Measurements from ENCODE around the gene SCYL2.

The SCYL2 gene

DNA sequence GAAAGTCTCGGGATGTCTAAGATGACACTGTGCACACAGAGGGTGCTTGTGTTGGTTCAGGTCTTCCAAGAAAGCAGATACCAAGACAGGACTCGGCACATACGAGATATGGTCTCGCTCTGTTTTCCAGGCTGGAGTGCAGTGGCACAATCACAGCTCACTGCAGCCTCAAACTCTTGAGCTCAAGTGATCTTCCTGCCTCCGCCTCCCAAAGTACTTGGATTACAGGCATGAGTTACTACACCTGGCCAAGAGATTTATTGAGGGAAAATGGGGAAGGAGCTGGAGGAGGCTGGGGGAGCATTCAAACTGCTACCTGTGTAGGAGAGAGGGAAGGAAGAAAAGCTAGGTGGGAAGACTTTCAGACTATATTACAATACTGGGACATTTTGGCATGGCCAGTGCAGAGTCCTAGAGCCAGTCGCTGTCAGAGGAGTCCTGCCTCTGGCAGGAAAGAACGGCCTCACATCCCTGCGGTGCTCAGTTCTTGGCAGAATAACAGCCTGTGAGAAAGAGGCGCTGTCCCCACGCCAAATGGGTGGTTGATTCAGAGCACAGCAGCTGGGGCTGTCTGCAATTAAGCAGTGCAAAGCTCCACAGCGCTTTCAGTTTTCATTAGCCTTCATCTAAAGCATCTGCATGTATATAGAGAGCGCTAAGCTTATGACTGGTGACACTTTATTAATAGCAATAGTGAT, 108.2 kb downstream of the SCYL2 start:
- no peak for DNase-seq (ENCODE audit: low spot score)

GRCh38 chr12:100376161-100376560, 109.2 kb downstream of the SCYL2 start:
- DNase-seq (ENCODE audit: low spot score), result no peak

DNA sequence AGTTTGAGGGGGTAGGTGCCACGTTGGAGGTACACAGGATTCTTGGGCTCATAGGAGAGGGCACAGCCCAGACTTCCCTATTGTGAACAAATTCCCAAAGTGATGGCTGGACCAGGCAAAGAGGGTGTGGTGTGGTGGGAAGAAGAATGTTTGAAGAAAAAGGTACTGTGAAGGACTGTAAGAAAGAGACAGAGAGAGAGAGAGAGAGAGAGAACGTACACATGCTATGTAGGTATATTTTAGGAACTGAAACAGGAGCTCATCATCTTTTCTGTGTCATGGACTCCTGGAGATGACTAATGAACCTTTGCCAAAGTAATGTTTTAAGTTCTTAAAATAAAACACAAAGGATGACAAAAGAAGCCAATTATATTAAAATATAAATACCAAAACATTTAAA, 114.4 kb downstream of the SCYL2 start:
- DNase-seq (ENCODE audit: low spot score), result no peak

DNA sequence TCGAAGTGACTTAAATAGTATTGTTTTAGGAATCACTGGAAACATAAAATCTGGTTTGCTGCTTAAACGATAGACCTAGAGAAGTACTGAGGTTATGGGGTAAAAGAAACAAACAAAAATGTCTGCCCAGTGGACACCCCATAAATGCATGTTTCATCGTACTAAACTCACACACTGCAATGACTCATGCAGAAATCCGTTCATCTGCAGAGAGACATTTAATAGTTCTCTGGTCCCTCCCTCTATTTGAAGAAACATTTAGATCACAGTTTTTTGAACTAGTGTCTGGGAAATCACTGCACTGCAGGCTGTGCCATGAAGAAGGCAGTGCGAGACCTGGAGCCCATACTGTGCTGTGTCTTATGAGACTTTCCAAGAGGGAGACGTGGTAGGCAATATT, 115.4 kb downstream of the SCYL2 start:
- no peak for DNase-seq (ENCODE audit: low spot score)

DNA sequence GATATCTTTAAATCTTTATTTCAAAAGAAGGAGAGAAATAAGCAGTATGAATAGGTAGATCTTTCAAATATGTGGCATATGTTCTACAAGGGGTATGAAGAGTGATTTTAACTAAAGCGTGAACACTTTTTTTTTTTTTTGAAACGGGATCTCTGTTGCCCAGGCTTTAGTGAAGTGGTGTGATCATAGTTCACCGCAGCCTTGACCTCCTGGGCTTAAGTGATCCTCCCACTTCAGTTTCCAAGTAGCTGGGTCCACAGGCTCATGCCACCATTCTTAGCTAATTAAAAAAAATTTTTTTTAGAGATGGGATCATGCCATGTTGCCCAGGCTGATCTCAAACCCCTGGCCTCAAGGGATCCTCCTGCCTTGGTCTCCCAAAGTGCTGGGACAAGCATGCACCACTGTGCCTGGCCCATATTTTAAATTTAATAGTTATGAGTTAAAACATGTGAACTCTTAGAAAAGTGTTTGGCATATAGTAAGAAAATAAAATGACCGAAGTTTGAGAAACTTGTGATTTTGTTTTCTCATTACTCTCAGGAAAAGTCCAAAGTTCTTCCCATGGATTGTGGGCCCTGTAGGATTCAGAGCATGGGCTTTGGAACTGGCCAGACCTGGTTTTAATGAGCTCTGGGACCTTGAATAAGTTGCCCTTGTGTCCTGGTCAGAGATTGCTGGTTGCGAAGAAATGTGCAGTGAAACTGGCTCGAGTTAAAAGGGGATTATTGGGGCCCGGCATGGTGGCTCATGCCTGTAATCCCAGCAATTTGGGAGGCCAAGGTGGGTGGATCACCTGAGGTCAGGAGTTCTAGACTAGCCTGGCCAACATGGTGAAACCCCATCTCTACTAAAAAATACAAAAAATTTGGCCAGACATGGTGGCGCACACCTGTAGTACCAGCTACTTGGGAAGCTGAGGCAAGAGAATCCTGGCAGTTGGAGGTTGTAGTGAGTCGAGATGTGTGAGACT, 116.9 kb downstream of the SCYL2 start:
- DNase-seq (ENCODE audit: low spot score), result no peak

- no peak for DNase-seq (ENCODE audit: low spot score)
These were observed 117.6 kb downstream of the SCYL2 start for GRCh38 chr12:100384559-100384935.

DNA sequence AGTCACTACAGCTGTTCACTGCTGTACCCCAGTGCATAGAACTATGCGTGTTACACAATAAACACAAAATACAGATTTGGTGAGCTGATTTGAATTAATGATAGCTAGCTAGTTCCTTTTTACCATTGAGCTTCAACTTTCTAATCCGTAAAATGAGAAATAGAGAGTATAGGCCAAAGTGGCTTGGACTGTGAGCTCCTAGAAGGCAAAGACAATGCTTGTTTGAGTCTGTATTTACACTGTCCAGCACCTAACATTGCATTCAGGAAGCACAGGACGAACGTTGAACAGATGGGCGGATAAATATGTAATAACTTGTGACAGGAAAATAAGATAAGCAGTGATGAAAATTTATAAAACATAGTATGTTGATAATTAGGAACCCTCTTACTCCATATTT, 121.4 kb downstream of the SCYL2 start:
- no peak for DNase-seq (ENCODE audit: low spot score)

All from HuH-7 (cell line).